Esophagus squamous epithelium (tissue), 5 donors: ENCODE data around the gene AKR1C3. TPM values are rescaled to one million over a fixed set of nuclear protein-coding genes. Genes with fewer than 3 reads are reported as not detected.

Experiments
- DNase-seq: peaks from one replicate; lab custom pipeline; 2025; lab: John Stamatoyannopoulos, UW
- H3K27ac ChIP-seq, 4 donors: fragments of 200-600 bp; sonication (generic); one replicate each; pipeline ENCODE4 v1.5.1; 2016 to 2019; ENCODE audit warnings: mild to moderate bottlenecking in 1 of 4
- H3K27me3 ChIP-seq, 4 donors: fragments of 200-600 bp; sonication (generic); 1 replicate in 3 of 4; 2 replicates in 1 of 4; pipeline versions ENCODE4 v1.5.1 to v1.6.0; 2017 to 2021; ENCODE audit warnings: antibody characterized with exemption in 1 of 4
- H3K36me3 ChIP-seq, 3 donors: fragments of 200-600 bp; sonication (generic); one replicate each; pipeline ENCODE4 v1.5.1; 2016 to 2019
- H3K4me1 ChIP-seq, 3 donors: fragments of 200-600 bp; sonication (generic); one replicate each; pipeline ENCODE4 v1.5.1; 2017 to 2019
- H3K4me3 ChIP-seq, 4 donors: fragments of 200-600 bp; sonication (generic); 1 replicate in 3 of 4; 2 replicates in 1 of 4; pipeline ENCODE4 v1.5.1; 2016 to 2019; ENCODE audit warnings: mild to moderate bottlenecking in 2 of 4, moderate library complexity in 1 of 4
- H3K9me3 ChIP-seq, 3 donors: fragments of 200-600 bp; sonication (generic); one replicate each; pipeline ENCODE4 v1.5.1; 2016 to 2019
- CTCF ChIP-seq, 6 experiments: fragments of 450-650 bp in 4 of 6; fragments of 200-600 bp in 2 of 6; sonication (generic) in 2 of 6; IDR thresholded peaks; one replicate each; pipeline ENCODE4 v1.5.1; 2016 to 2019; ENCODE audit warnings: antibody characterized with exemption in 6 of 6, mild to moderate bottlenecking in 4 of 6, moderate library complexity in 4 of 6
- POLR2A ChIP-seq, 4 donors: fragments of 450-650 bp; IDR thresholded peaks; one replicate each; pipeline ENCODE4 v1.6.1; 2017; ENCODE audit warnings: antibody characterized with exemption in 4 of 4, mild to moderate bottlenecking in 4 of 4, moderate library complexity in 3 of 4
- WGBS, 2 donors: methylation state at CpG; one replicate each; pipeline ENCODE4 v1.1.5; 2018; 5-methylcytosine and 5-hydroxymethylcytosine counted together
- intact Hi-C: fragments of 100-400 bp; cut with DNase I; formaldehyde crosslinking; loops from one replicate; pipeline ENCODE4 v1.15.0; 2022
- total RNA-seq, 4 donors: library from RNA; depleted of rRNA; stranded (reverse); fragments of >200 nt; gene quantifications; one replicate each; pipeline ENCODE4 v1.1.0, GENCODE V29; 2016
- donor health status: DM: yes; HTN: yes; CAD: no.

Gene AKR1C3
- total RNA-seq, 4 donors from 2014 or later: 45.6 to 149 (median 91.0) TPM

- Histone ChIP-seq H3K9me3 (no peaks in the 10 kb centered on the region), H3K27me3 (no peaks in the 10 kb centered on the region), H3K4me1 (peaks cover 28 to 49% (median 31%) of the 10 kb centered on the region in 3 donors), H3K4me3 (no peak overlapping the region), H3K36me3 (no peaks in the 10 kb centered on the region), H3K27ac (peak overlapping the region in 1 of 4 donors; percentile 93)
- no peak for DNase-seq
- WGBS, 2 donors: 84 to 100% methylated on average over 2 of the region's 2 CpGs
- no peak for TF ChIP-seq CTCF (IDR thresholded peaks at IDR 0.05)
- no peak for TF ChIP-seq POLR2A (IDR thresholded peaks at IDR 0.05)
- intact Hi-C loops: no loop called here
Observed at GRCh38 chr10:5073659-5074058, 20.6 kb upstream of the AKR1C3 start.

GRCh38 chr10:5076615-5077014 is 17.6 kb upstream of the AKR1C3 start:
- no peak overlapping the region for H3K27ac ChIP-seq
- intact Hi-C loops: no loop called here
- 50 to 75% methylated on average over 3 of the region's 3 CpGs for WGBS, 2 donors
- no peak for TF ChIP-seq CTCF (IDR thresholded peaks at IDR 0.05)
- no peak for TF ChIP-seq POLR2A (IDR thresholded peaks at IDR 0.05)
- no peaks in the 10 kb centered on the region for H3K36me3 ChIP-seq
- H3K4me1 ChIP-seq: peaks cover 21 to 43% (median 23%) of the 10 kb centered on the region in 3 donors
- H3K27me3 ChIP-seq: no peaks in the 10 kb centered on the region
- no peaks in the 10 kb centered on the region for H3K9me3 ChIP-seq
- DNase-seq: no peak
- H3K4me3 ChIP-seq: no peak overlapping the region

- 64 to 70% methylated on average over 4 of the region's 4 CpGs for WGBS, 2 donors
- Histone ChIP-seq H3K36me3 (no peaks in the 10 kb centered on the region), H3K27ac (peak overlapping the region in 3 of 4 donors; percentile 47 to 76 (median 48)), H3K4me1 (peaks cover 4 to 26% (median 13%) of the 10 kb centered on the region in 3 donors), H3K9me3 (no peaks in the 10 kb centered on the region), H3K4me3 (no peak overlapping the region), H3K27me3 (no peaks in the 10 kb centered on the region)
- intact Hi-C loops: no loop called here
- no peak for TF ChIP-seq POLR2A (IDR thresholded peaks at IDR 0.05)
- TF ChIP-seq CTCF (IDR thresholded peaks at IDR 0.05): no peak
- DNase-seq: no peak
Observed at GRCh38 chr10:5078547-5079180, 15.6 kb upstream of the AKR1C3 start.

DNA sequence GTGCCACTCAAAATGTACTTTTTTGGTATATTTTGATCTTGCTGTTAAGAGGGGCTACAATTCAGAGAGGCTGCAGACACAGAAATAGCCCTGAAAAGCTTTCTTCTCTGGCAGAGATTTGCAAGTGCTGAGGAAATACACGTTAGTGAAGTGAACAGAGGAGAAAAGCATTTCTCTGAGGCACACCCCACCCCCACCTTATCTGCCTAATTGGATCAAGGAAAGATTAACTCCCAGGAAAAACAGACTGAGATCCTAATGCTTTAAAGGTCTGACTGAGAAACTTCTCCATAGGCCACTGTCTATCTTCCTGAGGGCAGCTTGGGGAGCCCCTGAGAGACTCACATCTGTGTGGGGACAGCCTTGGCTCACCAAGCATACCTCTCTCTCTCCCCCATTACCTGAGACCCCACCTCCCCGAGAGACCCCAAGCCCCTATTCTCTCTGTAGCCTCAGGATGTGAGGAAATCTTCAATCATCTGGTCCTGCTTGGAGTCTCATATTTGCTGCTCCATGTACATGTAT is 14.8 kb upstream of the AKR1C3 start:
- DNase-seq: no peak
- Histone ChIP-seq H3K27ac (peak overlapping the region; percentile 5 to 76 (median 48)), H3K4me3 (no peak overlapping the region), H3K27me3 (no peaks in the 10 kb centered on the region), H3K4me1 (peaks cover 4 to 26% (median 13%) of the 10 kb centered on the region in 3 donors), H3K9me3 (no peaks in the 10 kb centered on the region), H3K36me3 (no peaks in the 10 kb centered on the region)
- intact Hi-C loops: no loop called here
- no peak for TF ChIP-seq POLR2A (IDR thresholded peaks at IDR 0.05)
- TF ChIP-seq CTCF (IDR thresholded peaks at IDR 0.05): no peak
- 46 to 67% methylated on average over 2 of the region's 2 CpGs for WGBS, 2 donors

GRCh38 chr10:5079836-5080235 is 14.4 kb upstream of the AKR1C3 start:
- Histone ChIP-seq H3K36me3 (no peaks in the 10 kb centered on the region), H3K27me3 (no peaks in the 10 kb centered on the region), H3K4me3 (no peak overlapping the region), H3K4me1 (peaks cover 4 to 26% (median 13%) of the 10 kb centered on the region in 3 donors), H3K27ac (peak overlapping the region in 3 of 4 donors; percentile 47 to 76 (median 48)), H3K9me3 (no peaks in the 10 kb centered on the region)
- intact Hi-C loops: no loop called here
- no peak for TF ChIP-seq POLR2A (IDR thresholded peaks at IDR 0.05)
- TF ChIP-seq CTCF (IDR thresholded peaks at IDR 0.05): no peak
- no peak for DNase-seq
- WGBS, 2 donors: 56 to 63% methylated on average over 6 of the region's 6 CpGs
